H1 (cell line): Measurements from ENCODE around the gene CTRL. TPM values are rescaled to one million over a fixed set of nuclear protein-coding genes. Genes with fewer than 3 reads are reported as not detected.

ENCODE experiments used
- ASH2L ChIP-seq: fragments of 200-600, 300-600 bp; sonication (generic); IDR thresholded peaks from one replicate; pipeline ENCODE4 v1.7.1; 2017; ENCODE audit warnings: low read length
- CHD1 ChIP-seq: IDR thresholded peaks from 2 replicates; pipeline ENCODE4 v1.6.1; 2012; ENCODE audit warnings: low read depth, low read length, improper control_type of control experiment
- CREB1 ChIP-seq: IDR thresholded peaks from 2 replicates; pipeline ENCODE4 v1.6.1; 2012; ENCODE audit warnings: inconsistent platforms
- CTBP2 ChIP-seq: IDR thresholded peaks from 2 replicates; pipeline ENCODE4 v1.7.0; 2011; ENCODE audit warnings: borderline replicate concordance, mild to moderate bottlenecking, moderate library complexity, mixed read lengths, low read length; ENCODE audit not compliant: insufficient read depth, insufficient read length
- EGR1 ChIP-seq: IDR thresholded peaks from 2 replicates; pipeline ENCODE4 v1.6.1; 2011; ENCODE audit warnings: low read depth, low read length, borderline replicate concordance
- HDAC2 ChIP-seq, 2 experiments: fragments of 300-600 bp in 1 of 2; sonication (generic) in 1 of 2; IDR thresholded peaks; 2 replicates each; pipeline ENCODE4 v1.6.1; 2011 to 2012; ENCODE audit warnings: low read depth in 2 of 2, low read length in 2 of 2, mild to moderate bottlenecking in 2 of 2, moderate library complexity in 2 of 2, borderline replicate concordance in 1 of 2, inconsistent platforms in 1 of 2
- JUND ChIP-seq: IDR thresholded peaks from 2 replicates; pipeline ENCODE4 v1.6.1; 2011; ENCODE audit warnings: mild to moderate bottlenecking, improper control_type of control experiment, low read length
- KDM1A ChIP-seq: fragments of 200-600, 300-600 bp; sonication (generic); IDR thresholded peaks from 2 replicates; pipeline ENCODE4 v1.7.1; 2016; ENCODE audit warnings: mild to moderate bottlenecking, low read length, borderline replicate concordance
- KDM4A ChIP-seq: IDR thresholded peaks from one replicate; pipeline ENCODE4 v1.7.1; 2012; ENCODE audit warnings: low read depth, mild to moderate bottlenecking, moderate library complexity, low read length, inconsistent platforms; ENCODE audit not compliant: severe bottlenecking
- NANOG ChIP-seq: IDR thresholded peaks from 2 replicates; pipeline ENCODE4 v1.6.1; 2011; ENCODE audit warnings: low read length, low read depth, mild to moderate bottlenecking, inconsistent platforms; ENCODE audit not compliant: insufficient read depth, poor library complexity, severe bottlenecking
- POLR2AphosphoS5 ChIP-seq: IDR thresholded peaks from 2 replicates; pipeline ENCODE4 v1.6.1; 2011; ENCODE audit warnings: low read depth, low read length
- RAD21 ChIP-seq, 2 experiments: IDR thresholded peaks in 1 of 2; conservative IDR thresholded peaks in 1 of 2; 2 replicates each; pipeline ENCODE4 v1.6.1; 2011; ENCODE audit warnings: low read depth in 2 of 2, low read length in 2 of 2, improper control_type of control experiment in 1 of 2, inconsistent platforms in 1 of 2, mild to moderate bottlenecking in 1 of 2, moderate library complexity in 1 of 2
- RBBP5 ChIP-seq: IDR thresholded peaks from 2 replicates; pipeline ENCODE4 v1.7.1; 2012; ENCODE audit warnings: low read depth, mild to moderate bottlenecking, inconsistent platforms, low read length, moderate library complexity, borderline replicate concordance
- SIX5 ChIP-seq: IDR thresholded peaks from 2 replicates; pipeline ENCODE4 v1.6.1; 2011; ENCODE audit warnings: mild to moderate bottlenecking, low read depth, low read length
- TAF1 ChIP-seq: IDR thresholded peaks from 2 replicates; pipeline ENCODE4 v1.6.1; 2011; ENCODE audit warnings: mild to moderate bottlenecking, low read depth, low read length
- YY1 ChIP-seq: IDR thresholded peaks from 2 replicates; pipeline ENCODE4 v1.6.1; 2011; ENCODE audit warnings: low read depth, mild to moderate bottlenecking, low read length
- polyA plus RNA-seq, 7 experiments: library from polyadenylated mRNA; depleted of rRNA in 3 of 7; stranded (reverse) in 5 of 7; unstranded in 2 of 7; fragments of >200 nt in 5 of 7; fragments of 200-250 nt in 2 of 7; gene quantifications; 1 replicate in 5 of 7; 2 replicates in 1 of 7; 4 replicates in 1 of 7; pipeline versions ENCODE4 v1.2.1 to v1.2.3, GENCODE V29; 2011 to 2013; ENCODE audit warnings: missing spikeins in 2 of 7, mixed read lengths in 2 of 7
- total RNA-seq: library from RNA; stranded (reverse); fragmentation: NEBNext Ultra II Directional; extraction: Animal tissue kit (Norgen Biotek cat#: 25700); gene quantifications from 2 replicates; pipeline ENCODE4 v1.2.1, GENCODE V29; 2021
- TF ChIP-seq, protein P1 (sequence below), 3 experiments: IDR thresholded peaks; 1 replicate in 2 of 3; 2 replicates in 1 of 3; pipeline versions ENCODE4 v1.5.1 to v1.6.1; 2011; ENCODE audit warnings: low read length in 3 of 3, mild to moderate bottlenecking in 3 of 3, inconsistent platforms in 2 of 3, low read depth in 1 of 3, moderate library complexity in 1 of 3; ENCODE audit not compliant: insufficient read depth in 1 of 3; ENCODE audit errors: control extremely low read depth in 1 of 3
- TF ChIP-seq, protein P2 (sequence below): IDR thresholded peaks from 2 replicates; pipeline ENCODE4 v1.6.1; 2012; ENCODE audit warnings: inconsistent platforms
- TF ChIP-seq, protein P3 (sequence below): IDR thresholded peaks from 2 replicates; pipeline ENCODE4 v1.6.1; 2011; ENCODE audit warnings: low read length, improper control_type of control experiment

CTRL gene
- total and polyA plus RNA-seq, 2 of the 8 experiments (the other 6 are each of a cell fraction or from before 2014, with no cell fraction given) = 1.7 to 4.2 TPM

DNA sequence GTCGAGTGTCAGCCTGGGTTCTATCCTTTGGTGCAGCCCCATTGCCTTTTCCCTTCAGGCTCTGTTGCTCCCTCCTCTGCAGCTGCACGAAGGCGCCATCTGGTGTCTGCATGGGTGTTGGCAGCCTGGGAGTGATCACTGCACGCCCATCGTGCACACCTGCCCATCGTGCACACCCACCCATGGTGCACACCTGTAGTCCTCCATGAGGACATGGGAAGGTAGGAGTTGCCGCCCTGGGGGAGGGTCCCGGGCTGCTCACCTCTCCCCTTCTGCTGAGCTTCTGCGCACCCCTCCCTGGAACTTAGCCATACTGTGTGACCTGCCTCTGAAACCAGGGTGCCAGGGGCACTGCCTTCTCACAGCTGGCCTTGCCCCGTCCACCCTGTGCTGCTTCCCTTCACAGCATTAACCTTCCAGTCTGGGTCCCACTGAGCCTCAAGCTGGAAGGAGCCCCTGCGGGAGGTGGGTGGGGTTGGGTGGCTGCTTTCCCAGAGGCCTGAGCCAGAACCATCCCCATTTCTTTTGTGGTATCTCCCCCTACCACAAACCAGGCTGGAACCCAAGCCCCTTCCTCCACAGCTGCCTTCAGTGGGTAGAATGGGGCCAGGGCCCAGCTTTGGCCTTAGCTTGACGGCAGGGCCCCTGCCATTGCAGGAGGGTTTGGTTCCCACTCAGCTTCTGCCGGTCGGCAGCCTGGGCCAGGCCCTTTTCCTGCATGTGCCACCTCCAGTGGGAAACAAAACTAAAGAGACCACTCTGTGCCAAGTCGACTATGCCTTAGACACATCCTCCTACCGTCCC lies 2.9 kb downstream of the CTRL start (continued):
- TF ChIP-seq, protein P1, sequence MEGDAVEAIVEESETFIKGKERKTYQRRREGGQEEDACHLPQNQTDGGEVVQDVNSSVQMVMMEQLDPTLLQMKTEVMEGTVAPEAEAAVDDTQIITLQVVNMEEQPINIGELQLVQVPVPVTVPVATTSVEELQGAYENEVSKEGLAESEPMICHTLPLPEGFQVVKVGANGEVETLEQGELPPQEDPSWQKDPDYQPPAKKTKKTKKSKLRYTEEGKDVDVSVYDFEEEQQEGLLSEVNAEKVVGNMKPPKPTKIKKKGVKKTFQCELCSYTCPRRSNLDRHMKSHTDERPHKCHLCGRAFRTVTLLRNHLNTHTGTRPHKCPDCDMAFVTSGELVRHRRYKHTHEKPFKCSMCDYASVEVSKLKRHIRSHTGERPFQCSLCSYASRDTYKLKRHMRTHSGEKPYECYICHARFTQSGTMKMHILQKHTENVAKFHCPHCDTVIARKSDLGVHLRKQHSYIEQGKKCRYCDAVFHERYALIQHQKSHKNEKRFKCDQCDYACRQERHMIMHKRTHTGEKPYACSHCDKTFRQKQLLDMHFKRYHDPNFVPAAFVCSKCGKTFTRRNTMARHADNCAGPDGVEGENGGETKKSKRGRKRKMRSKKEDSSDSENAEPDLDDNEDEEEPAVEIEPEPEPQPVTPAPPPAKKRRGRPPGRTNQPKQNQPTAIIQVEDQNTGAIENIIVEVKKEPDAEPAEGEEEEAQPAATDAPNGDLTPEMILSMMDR (IDR thresholded peaks at IDR 0.05; ENCODE audit: control extremely low read depth in 1 of 3, insufficient read depth in 1 of 3, low read depth in 1 of 3, low read length in 3 of 3) = peak; percentile 96 to 100 (median 96)
- TF ChIP-seq JUND = peak; percentile 28; the same call in 1 of the 2 replicates
- TF ChIP-seq, protein P2, sequence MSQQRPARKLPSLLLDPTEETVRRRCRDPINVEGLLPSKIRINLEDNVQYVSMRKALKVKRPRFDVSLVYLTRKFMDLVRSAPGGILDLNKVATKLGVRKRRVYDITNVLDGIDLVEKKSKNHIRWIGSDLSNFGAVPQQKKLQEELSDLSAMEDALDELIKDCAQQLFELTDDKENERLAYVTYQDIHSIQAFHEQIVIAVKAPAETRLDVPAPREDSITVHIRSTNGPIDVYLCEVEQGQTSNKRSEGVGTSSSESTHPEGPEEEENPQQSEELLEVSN = no peak
- TF ChIP-seq SIX5 = no peak
- peak; percentile 94 for TF ChIP-seq RAD21 (IDR thresholded peaks at IDR 0.05 in 1 of 2, conservative IDR thresholded peaks at IDR 0.05 in 1 of 2; ENCODE audit: low read depth in 2 of 2, low read length in 2 of 2)
- no peak for TF ChIP-seq ASH2L
- TF ChIP-seq CHD1 = no peak
- TF ChIP-seq, protein P3, sequence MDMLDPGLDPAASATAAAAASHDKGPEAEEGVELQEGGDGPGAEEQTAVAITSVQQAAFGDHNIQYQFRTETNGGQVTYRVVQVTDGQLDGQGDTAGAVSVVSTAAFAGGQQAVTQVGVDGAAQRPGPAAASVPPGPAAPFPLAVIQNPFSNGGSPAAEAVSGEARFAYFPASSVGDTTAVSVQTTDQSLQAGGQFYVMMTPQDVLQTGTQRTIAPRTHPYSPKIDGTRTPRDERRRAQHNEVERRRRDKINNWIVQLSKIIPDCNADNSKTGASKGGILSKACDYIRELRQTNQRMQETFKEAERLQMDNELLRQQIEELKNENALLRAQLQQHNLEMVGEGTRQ = no peak
- TF ChIP-seq CREB1 = peak; percentile 26; the same call in 1 of the 2 replicates
- TF ChIP-seq RBBP5 = no peak
- TF ChIP-seq POLR2AphosphoS5 = peak; percentile 50; the same call in 1 of the 2 replicates
- TF ChIP-seq KDM1A = no peak
- no peak for TF ChIP-seq TAF1
- no peak for TF ChIP-seq EGR1
- peak; percentile 45 for TF ChIP-seq NANOG
- TF ChIP-seq CTBP2 = no peak
- no peak; the same call in 1 of the 2 replicates for TF ChIP-seq YY1
- TF ChIP-seq KDM4A = no peak
- no peak for TF ChIP-seq HDAC2 (IDR thresholded peaks at IDR 0.05; ENCODE audit: borderline replicate concordance in 1 of 2, low read depth in 2 of 2, low read length in 2 of 2)
